22Rv1 (cell line): ENCODE measurements around the gene KCNT1.

ENCODE experiments used
- ZFX ChIP-seq: fragments of 450-650 bp; IDR thresholded peaks from 2 replicates; pipeline ENCODE4 v1.6.1; 2017; ENCODE audit warnings: antibody characterized with exemption, borderline replicate concordance
- TF ChIP-seq, protein P1 (sequence below): fragments of 450-650 bp; IDR thresholded peaks from 2 replicates; pipeline ENCODE4 v1.5.1; 2017; ENCODE audit warnings: mild to moderate bottlenecking

GRCh38 chr9:135793221-135794056 is 91.5 kb downstream of the KCNT1 start:
- TF ChIP-seq, protein P1, sequence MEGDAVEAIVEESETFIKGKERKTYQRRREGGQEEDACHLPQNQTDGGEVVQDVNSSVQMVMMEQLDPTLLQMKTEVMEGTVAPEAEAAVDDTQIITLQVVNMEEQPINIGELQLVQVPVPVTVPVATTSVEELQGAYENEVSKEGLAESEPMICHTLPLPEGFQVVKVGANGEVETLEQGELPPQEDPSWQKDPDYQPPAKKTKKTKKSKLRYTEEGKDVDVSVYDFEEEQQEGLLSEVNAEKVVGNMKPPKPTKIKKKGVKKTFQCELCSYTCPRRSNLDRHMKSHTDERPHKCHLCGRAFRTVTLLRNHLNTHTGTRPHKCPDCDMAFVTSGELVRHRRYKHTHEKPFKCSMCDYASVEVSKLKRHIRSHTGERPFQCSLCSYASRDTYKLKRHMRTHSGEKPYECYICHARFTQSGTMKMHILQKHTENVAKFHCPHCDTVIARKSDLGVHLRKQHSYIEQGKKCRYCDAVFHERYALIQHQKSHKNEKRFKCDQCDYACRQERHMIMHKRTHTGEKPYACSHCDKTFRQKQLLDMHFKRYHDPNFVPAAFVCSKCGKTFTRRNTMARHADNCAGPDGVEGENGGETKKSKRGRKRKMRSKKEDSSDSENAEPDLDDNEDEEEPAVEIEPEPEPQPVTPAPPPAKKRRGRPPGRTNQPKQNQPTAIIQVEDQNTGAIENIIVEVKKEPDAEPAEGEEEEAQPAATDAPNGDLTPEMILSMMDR: peak; percentile 30; the same call in 1 of the 2 replicates
- TF ChIP-seq ZFX: no peak
